ENCODE data around the gene MCCD1.
"Not testable (repeated sequence)": the region's sequence is repeated elsewhere in the genome, so short reads cannot be mapped to it uniquely, and the experiment has no call there.

The MCCD1 gene

GRCh38 chr6:31502586-31502985 lies 26.2 kb upstream of the MCCD1 start:
- Histone ChIP-seq H3K27me3 (ENCODE audit: insufficient read depth, low read length, poor library complexity, severe bottlenecking) (no peaks in the 10 kb centered on the region), H3K9me2 (replicated peaks; ENCODE audit: low read depth, low read length) (no peaks in the 10 kb centered on the region), H3F3A (ENCODE audit: low read depth) (no peaks in the 10 kb centered on the region), H3K36me3 (ENCODE audit: insufficient read depth, low read length) (peaks cover 23% of the 10 kb centered on the region; the same call in 1 of the 2 replicates), H3K9me3 (ENCODE audit: insufficient read depth, low read depth, low read length) (no peaks in the 10 kb centered on the region), H4K20me1 (ENCODE audit: insufficient read depth, low read length, poor library complexity, severe bottlenecking) (peaks cover 14% of the 10 kb centered on the region), H3K4me2 (ENCODE audit: low read depth, low read length, poor library complexity, severe bottlenecking) (no peak overlapping the region), H3K4me3 (ENCODE audit: low read length, poor library complexity, severe bottlenecking) (no peak overlapping the region), H3K9ac (ENCODE audit: low read depth, low read length, poor library complexity, severe bottlenecking) (no peak overlapping the region), H2AFZ (ENCODE audit: low read length) (no peak overlapping the region), H3K4me1 (ENCODE audit: insufficient read depth, low read length, poor library complexity, severe bottlenecking) (peaks cover 4% of the 10 kb centered on the region), H3K79me2 (ENCODE audit: insufficient read depth, low read length) (peaks cover 75% of the 10 kb centered on the region)
- TF ChIP-seq EZH2phosphoT487 (IDR thresholded peaks at IDR 0.05; ENCODE audit: borderline replicate concordance) (no peak), CTCF (conservative IDR thresholded peaks at IDR 0.05; ENCODE audit: low read length) (no peak)

- not testable (repeated sequence) for H3K27me3 ChIP-seq (ENCODE audit: insufficient read depth, low read length, poor library complexity, severe bottlenecking); H2AFZ ChIP-seq (ENCODE audit: low read length); H3K4me3 ChIP-seq (ENCODE audit: low read length, poor library complexity, severe bottlenecking); H3K4me1 ChIP-seq (ENCODE audit: insufficient read depth, low read length, poor library complexity, severe bottlenecking); H3K9me3 ChIP-seq (ENCODE audit: insufficient read depth, low read depth, low read length); H4K20me1 ChIP-seq (ENCODE audit: insufficient read depth, low read length, poor library complexity, severe bottlenecking); H3K4me2 ChIP-seq (ENCODE audit: low read depth, low read length, poor library complexity, severe bottlenecking); H3F3A ChIP-seq (ENCODE audit: low read depth); H3K9ac ChIP-seq (ENCODE audit: low read depth, low read length, poor library complexity, severe bottlenecking); H3K9me2 ChIP-seq (replicated peaks; ENCODE audit: low read depth, low read length)
- H3K79me2 ChIP-seq (ENCODE audit: insufficient read depth, low read length), result peaks cover 23% of the 10 kb centered on the region
- H3K36me3 ChIP-seq (ENCODE audit: insufficient read depth, low read length), result peaks cover 61% of the 10 kb centered on the region; the same call in 1 of the 2 replicates
Observed at GRCh38 chr6:31509036-31509435, 19.7 kb upstream of the MCCD1 start.

- no peaks in the 10 kb centered on the region for H3K9me2 ChIP-seq (replicated peaks; ENCODE audit: low read depth, low read length)
- peaks cover 13% of the 10 kb centered on the region; the same call in 1 of the 2 replicates for H3K79me2 ChIP-seq (ENCODE audit: insufficient read depth, low read length)
- no peak overlapping the region for H3K4me2 ChIP-seq (ENCODE audit: low read depth, low read length, poor library complexity, severe bottlenecking)
- H4K20me1 ChIP-seq (ENCODE audit: insufficient read depth, low read length, poor library complexity, severe bottlenecking), result no peaks in the 10 kb centered on the region
- no peak overlapping the region for H3K9ac ChIP-seq (ENCODE audit: low read depth, low read length, poor library complexity, severe bottlenecking)
- H2AFZ ChIP-seq (ENCODE audit: low read length), result no peak overlapping the region
- no peaks in the 10 kb centered on the region for H3K27me3 ChIP-seq (ENCODE audit: insufficient read depth, low read length, poor library complexity, severe bottlenecking)
- TF ChIP-seq CTCF (conservative IDR thresholded peaks at IDR 0.05; ENCODE audit: low read length) (no peak), EZH2phosphoT487 (IDR thresholded peaks at IDR 0.05; ENCODE audit: borderline replicate concordance) (no peak)
- no peaks in the 10 kb centered on the region for H3K4me1 ChIP-seq (ENCODE audit: insufficient read depth, low read length, poor library complexity, severe bottlenecking)
- no peaks in the 10 kb centered on the region for H3F3A ChIP-seq (ENCODE audit: low read depth)
- H3K9me3 ChIP-seq (ENCODE audit: insufficient read depth, low read depth, low read length), result no peaks in the 10 kb centered on the region
- H3K4me3 ChIP-seq (ENCODE audit: low read length, poor library complexity, severe bottlenecking), result no peak overlapping the region
- H3K36me3 ChIP-seq (ENCODE audit: insufficient read depth, low read length), result peaks cover 61% of the 10 kb centered on the region; the same call in 1 of the 2 replicates
Observed at GRCh38 chr6:31510007-31510406, 18.8 kb upstream of the MCCD1 start.

- no peak for TF ChIP-seq CTCF (conservative IDR thresholded peaks at IDR 0.05; ENCODE audit: low read length)
- no peak for TF ChIP-seq EZH2phosphoT487 (IDR thresholded peaks at IDR 0.05; ENCODE audit: borderline replicate concordance)
- Histone ChIP-seq H3K4me3 (ENCODE audit: low read length, poor library complexity, severe bottlenecking) (no peak overlapping the region), H3K27me3 (ENCODE audit: insufficient read depth, low read length, poor library complexity, severe bottlenecking) (no peaks in the 10 kb centered on the region), H3K9me2 (replicated peaks; ENCODE audit: low read depth, low read length) (no peaks in the 10 kb centered on the region), H3F3A (ENCODE audit: low read depth) (no peaks in the 10 kb centered on the region), H3K4me2 (ENCODE audit: low read depth, low read length, poor library complexity, severe bottlenecking) (no peak overlapping the region), H3K79me2 (ENCODE audit: insufficient read depth, low read length) (no peaks in the 10 kb centered on the region), H3K9me3 (ENCODE audit: insufficient read depth, low read depth, low read length) (no peaks in the 10 kb centered on the region), H2AFZ (ENCODE audit: low read length) (no peak overlapping the region), H3K4me1 (ENCODE audit: insufficient read depth, low read length, poor library complexity, severe bottlenecking) (no peaks in the 10 kb centered on the region), H4K20me1 (ENCODE audit: insufficient read depth, low read length, poor library complexity, severe bottlenecking) (no peaks in the 10 kb centered on the region), H3K9ac (ENCODE audit: low read depth, low read length, poor library complexity, severe bottlenecking) (no peak overlapping the region), H3K36me3 (ENCODE audit: insufficient read depth, low read length) (peaks cover 28% of the 10 kb centered on the region; the same call in 1 of the 2 replicates)
Observed at GRCh38 chr6:31513456-31514165, 15.2 kb upstream of the MCCD1 start.

Data from Loucy (cell line).